NT2/D1 (cell line): ENCODE results near the gene BCAS3.

Experiments used
- DNase-seq: peaks from one replicate; pipeline ENCODE4 v3.0.0-alpha.2; 2011; ENCODE audit warnings: low read depth, low spot score
- H3K27me3 ChIP-seq: 2 replicates; pipeline ENCODE4 v1.6.0; 2011; ENCODE audit warnings: mild to moderate bottlenecking; ENCODE audit not compliant: insufficient read length, insufficient read depth
- H3K36me3 ChIP-seq: 2 replicates; pipeline ENCODE4 v1.6.1; 2011; ENCODE audit warnings: mild to moderate bottlenecking, low read length, mixed read lengths; ENCODE audit not compliant: insufficient read depth, insufficient read length
- H3K4me1 ChIP-seq: 2 replicates; pipeline ENCODE4 v1.5.1; 2011; ENCODE audit not compliant: insufficient read depth, insufficient read length
- H3K4me3 ChIP-seq: 2 replicates; pipeline ENCODE4 v1.5.1; 2011; ENCODE audit warnings: low read depth; ENCODE audit not compliant: insufficient read length
- H3K9ac ChIP-seq: 2 replicates; pipeline ENCODE4 v1.6.0; 2011; ENCODE audit warnings: low read depth; ENCODE audit not compliant: insufficient read length
- H3K9me3 ChIP-seq: 2 replicates; pipeline ENCODE4 v1.5.1; 2011; ENCODE audit warnings: mild to moderate bottlenecking, low read length; ENCODE audit not compliant: insufficient read depth
- SUZ12 ChIP-seq: IDR thresholded peaks from 2 replicates; pipeline ENCODE4 v1.6.1; 2011; ENCODE audit not compliant: insufficient read length, insufficient read depth; ENCODE audit errors: extremely low read depth
- YY1 ChIP-seq: IDR thresholded peaks from 2 replicates; pipeline ENCODE4 v1.6.1; 2011; ENCODE audit not compliant: insufficient read length, insufficient read depth
- ZNF274 ChIP-seq: IDR thresholded peaks from 2 replicates; pipeline ENCODE4 v1.6.1; 2011; ENCODE audit warnings: mild to moderate bottlenecking, low read depth, low read length

The BCAS3 gene

DNA sequence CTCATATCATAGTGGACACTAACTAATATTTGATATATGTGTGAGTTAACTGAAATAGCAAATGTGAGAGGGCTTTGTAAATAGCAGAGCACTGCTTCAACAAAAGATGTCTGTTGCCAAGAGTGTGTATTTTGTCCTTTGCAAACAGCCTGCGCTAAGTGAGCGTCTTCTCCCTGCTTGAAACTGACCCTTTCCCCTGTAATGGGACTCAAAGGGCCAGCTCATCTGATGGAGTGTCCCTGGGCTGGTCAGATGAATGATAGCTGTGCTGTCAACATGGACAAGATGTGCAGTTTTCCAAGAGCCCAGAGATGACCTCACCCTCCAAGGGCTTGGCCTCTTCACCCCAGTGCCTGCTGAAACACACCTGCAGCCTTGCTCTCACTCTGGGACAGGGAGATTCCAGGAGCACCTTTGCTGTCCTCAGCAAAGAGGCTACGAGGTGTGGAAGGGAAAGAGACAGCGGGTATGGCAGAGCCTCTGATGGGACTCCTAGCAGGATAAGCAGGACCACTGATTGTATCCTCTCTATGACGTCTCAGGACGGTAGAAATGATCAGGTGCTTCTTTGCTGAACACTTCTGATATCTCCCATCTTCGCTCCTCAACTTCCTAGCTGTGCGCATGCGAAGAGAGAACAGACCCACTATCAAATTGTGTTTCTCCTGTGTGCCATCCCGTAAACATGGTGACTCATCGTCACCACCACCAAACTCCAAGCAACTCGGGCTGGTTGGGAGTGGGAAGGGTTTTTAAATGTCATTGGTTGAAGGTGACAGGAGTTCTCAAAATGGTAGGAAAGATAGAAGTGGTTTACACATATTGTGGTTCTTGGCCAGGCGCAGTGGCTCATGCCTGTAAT lies 686.2 kb downstream of the BCAS3 start:
- Histone ChIP-seq H3K4me1 (no peaks in the 10 kb centered on the region), H3K27me3 (no peaks in the 10 kb centered on the region), H3K9me3 (no peaks in the 10 kb centered on the region), H3K36me3 (no peaks in the 10 kb centered on the region), H3K9ac (no peak overlapping the region), H3K4me3 (no peak overlapping the region)
- DNase-seq = no peak
- TF ChIP-seq SUZ12 = no peak
- TF ChIP-seq ZNF274 = no peak
- TF ChIP-seq YY1 = no peak

- no peaks in the 10 kb centered on the region for H3K27me3 ChIP-seq
- peaks cover under 1% of the 10 kb centered on the region for H3K4me1 ChIP-seq
- H3K36me3 ChIP-seq = no peaks in the 10 kb centered on the region
- H3K9me3 ChIP-seq = no peaks in the 10 kb centered on the region
- no peak overlapping the region for H3K4me3 ChIP-seq
- no peak for TF ChIP-seq SUZ12
- no peak for DNase-seq
- H3K9ac ChIP-seq = no peak overlapping the region
These were observed 686.8 kb downstream of the BCAS3 start for GRCh38 chr17:61364463-61364846.

- H3K4me3 ChIP-seq = no peak overlapping the region
These were observed 688.5 kb downstream of the BCAS3 start for GRCh38 chr17:61366076-61366714.

DNA sequence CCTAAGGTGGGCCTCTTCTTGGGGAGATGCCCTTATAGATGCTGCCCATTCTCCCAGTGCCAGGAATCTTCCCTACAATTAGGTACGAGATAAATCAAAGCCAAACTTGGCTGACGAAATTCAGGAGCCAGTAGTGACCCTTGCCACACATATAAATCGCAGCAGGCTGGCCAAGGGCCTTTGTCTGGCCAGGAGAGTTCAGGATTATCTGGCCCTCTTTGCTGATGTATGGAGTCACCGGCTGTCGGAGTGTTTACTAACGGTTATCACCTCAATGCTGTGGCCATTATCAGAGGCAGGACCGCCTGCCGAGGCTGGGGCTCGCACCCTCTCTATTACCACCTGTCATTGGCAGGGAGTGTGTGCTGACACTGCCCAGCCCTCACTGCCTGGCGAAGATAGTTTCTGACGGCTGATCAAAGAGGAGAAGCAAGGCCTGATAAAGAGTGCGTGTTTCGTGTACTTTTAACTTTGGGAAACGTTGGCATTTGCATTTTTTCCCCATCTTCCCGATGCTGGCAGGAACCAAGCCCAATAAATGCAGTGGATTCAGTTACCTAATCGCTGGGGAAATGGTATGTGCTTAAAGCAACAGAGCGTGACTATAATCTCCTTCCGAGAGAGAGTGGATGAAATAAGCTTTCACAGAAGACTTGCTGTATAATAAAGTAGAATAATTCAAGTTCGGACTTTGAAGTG lies 689.2 kb downstream of the BCAS3 start:
- peaks cover 7% of the 10 kb centered on the region for H3K4me1 ChIP-seq
- TF ChIP-seq SUZ12 (no peak), ZNF274 (no peak), YY1 (no peak)

More at GRCh38 chr17:61366076-61366714, 688.5 kb downstream of the BCAS3 start:
- Histone ChIP-seq H3K27me3 (no peaks in the 10 kb centered on the region), H3K4me1 (peaks cover 6% of the 10 kb centered on the region), H3K36me3 (no peaks in the 10 kb centered on the region), H3K9ac (no peak overlapping the region), H3K9me3 (no peaks in the 10 kb centered on the region)
- DNase-seq = no peak
- TF ChIP-seq ZNF274 (no peak), SUZ12 (no peak), YY1 (no peak)

DNA sequence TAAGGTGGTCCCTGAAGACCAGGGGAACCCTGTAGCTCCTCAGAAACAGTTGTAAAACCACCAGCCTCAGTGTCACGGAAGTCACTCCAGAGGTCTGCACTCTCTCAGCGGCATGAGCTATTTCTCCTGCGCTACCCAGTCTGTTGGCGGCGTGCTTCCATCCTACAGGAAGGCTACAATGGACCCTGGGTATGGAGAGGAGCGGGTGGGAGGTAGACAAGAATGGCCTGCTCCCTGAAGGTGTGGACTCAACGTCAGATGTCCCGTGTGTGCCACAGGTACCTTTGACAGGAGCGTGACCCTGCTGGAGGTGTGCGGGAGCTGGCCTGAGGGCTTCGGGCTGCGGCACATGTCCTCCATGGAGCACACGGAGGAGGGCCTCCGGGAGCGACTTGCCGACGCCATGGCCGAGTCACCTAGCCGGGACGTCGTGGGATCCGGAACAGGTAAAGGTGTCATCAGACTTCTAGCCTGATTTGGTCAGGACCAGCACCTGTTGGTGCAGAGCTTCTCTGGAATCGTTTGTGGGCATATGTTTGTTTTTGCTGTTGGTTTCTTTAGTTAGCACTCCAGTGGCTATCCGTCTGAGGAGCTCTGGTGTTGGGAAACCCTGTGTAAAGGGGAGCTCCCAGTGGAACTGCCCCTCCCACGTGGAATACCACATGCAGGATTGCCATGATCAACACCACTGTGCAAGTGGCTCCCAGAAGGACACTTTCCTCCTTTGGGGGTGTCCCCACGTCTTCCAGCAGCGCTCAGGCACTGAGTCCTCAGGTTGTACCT lies 690.6 kb downstream of the BCAS3 start:
- no peaks in the 10 kb centered on the region for H3K36me3 ChIP-seq
- H3K9me3 ChIP-seq = no peaks in the 10 kb centered on the region
- H3K9ac ChIP-seq = no peak overlapping the region
- no peak for TF ChIP-seq SUZ12
- no peak for TF ChIP-seq YY1
- no peak for TF ChIP-seq ZNF274
- peaks cover 8% of the 10 kb centered on the region for H3K4me1 ChIP-seq
- DNase-seq = no peak
- no peaks in the 10 kb centered on the region for H3K27me3 ChIP-seq
- H3K4me3 ChIP-seq = no peak overlapping the region

More for the DNA sequence above, 689.2 kb downstream of the BCAS3 start:
- Histone ChIP-seq H3K36me3 (no peaks in the 10 kb centered on the region), H3K9me3 (no peaks in the 10 kb centered on the region), H3K4me3 (no peak overlapping the region), H3K27me3 (no peaks in the 10 kb centered on the region), H3K9ac (no peak overlapping the region)
- no peak for DNase-seq

- no peaks in the 10 kb centered on the region for H3K27me3 ChIP-seq
- no peaks in the 10 kb centered on the region for H3K9me3 ChIP-seq
- DNase-seq = no peak
- TF ChIP-seq YY1 (no peak), ZNF274 (no peak), SUZ12 (no peak)
- H3K4me3 ChIP-seq = no peak overlapping the region
- peaks cover 8% of the 10 kb centered on the region for H3K4me1 ChIP-seq
- H3K36me3 ChIP-seq = no peaks in the 10 kb centered on the region
- H3K9ac ChIP-seq = no peak overlapping the region
These were observed 691.3 kb downstream of the BCAS3 start for GRCh38 chr17:61368832-61369450.
